ENCODE measurements around the gene P2RY14.

Gene P2RY14

DNA sequence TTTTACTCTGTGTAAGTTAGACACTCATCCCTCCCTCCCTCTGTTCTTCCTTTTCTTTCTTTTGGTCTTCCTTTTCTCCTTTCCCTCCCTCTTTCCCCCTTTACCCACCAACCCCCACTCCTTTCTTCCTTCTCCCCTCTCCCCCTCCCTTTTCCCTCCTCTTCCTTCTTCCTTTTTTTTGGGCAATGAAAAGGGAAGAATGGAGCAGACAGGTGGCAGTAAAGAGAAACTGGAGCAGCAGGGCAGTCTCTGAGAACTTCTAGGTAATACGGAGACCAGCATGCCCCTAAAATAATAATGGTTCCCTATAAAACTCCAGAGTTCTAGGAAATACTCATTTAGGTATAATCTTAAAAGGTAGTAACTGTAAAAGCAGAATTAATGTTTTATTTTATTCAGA, 63.9 kb downstream of the P2RY14 start:
- no peak for DNase-seq (ENCODE audit: low spot score)

DNA sequence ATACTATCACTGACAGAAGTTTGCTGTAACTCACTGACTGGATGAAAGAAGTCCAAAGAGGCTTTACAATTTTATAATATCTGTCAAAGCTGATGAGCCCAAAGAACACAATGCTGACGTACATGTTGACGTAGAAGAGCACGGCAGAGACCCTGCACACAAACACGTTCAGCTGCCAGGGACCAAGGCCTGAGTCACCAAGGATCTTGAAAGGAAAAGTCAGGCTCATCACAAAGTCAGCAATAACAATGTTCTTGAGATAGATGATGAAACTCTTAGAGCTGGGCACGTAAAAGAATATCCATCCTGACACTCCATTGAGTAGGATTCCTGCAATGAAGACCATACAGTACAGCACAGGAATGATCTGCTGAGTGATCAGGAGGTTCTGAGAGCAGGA, 64.5 kb downstream of the P2RY14 start:
- DNase-seq (ENCODE audit: low spot score), result no peak

DNA sequence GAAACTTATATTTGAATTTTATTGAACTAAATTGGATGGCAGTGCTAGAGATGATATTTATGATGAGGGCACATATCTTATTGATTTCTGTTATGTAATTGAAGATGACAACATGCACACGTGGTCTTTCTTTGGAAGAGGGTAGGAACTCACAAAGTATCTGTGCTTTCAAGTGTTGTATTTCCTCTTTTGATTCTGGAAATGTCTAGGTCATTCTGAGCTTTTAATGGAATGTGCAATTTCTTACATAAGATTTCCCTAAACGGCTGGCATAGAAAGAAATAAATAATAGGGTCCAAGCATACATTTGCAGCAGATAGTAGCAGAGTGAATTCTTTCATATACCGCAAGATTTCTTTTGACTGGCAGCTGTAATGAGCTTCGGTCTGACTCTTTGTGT, 65.2 kb downstream of the P2RY14 start:
- no peak for DNase-seq (ENCODE audit: low spot score)

DNA sequence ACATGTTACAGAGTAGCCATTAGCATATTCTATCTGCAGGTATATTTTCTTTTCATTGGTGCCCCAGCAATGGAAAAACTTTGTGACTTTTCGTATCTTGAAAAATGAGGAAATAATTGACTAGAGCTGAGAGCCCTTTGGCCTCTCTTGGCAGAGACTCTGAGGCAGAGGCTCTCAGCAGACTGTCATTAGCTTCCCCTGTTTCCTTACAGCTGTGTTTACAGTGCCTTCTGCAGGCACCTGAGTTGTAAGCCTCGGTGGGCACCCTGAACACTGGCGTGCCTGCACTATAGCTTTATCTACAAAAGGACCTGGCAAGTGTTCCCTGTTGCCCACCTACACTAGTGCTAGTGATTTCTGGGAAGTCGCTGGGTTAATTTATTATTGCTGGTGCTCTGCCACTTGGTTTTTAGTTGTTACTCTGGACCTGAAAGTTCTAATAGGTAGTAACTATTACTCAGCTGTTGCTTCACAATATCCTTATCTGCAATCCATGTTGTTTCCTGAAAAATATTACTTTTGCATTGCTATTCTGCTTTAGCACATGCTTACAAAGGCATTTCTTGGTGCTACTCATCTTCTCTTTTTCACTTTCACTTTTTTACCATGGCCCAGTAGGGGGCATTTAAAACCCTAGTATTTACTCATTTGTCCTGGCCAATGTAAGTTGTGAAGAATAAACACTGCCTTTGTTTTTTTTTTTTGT, 67.5 kb downstream of the P2RY14 start:
- no peak for DNase-seq (ENCODE audit: low spot score)

DNA sequence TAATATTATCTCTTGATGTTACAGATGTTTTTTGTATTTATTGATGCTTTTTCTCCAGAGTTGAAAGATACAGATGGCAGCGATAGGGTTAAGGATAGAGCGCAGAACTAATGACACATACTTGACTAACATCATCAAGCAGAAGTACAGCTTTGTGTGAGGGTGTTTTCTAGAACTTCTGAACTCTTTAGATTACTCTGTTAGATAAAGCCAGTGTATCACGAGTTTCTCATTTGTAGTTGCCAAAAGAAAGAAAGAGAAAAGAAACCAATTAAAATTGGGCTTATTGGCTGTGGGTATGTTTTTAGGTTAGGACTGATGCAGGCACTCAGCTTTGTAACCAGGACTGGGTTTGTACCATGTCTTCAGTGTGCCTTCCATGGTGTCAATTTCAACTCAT, 68.7 kb downstream of the P2RY14 start:
- no peak for DNase-seq (ENCODE audit: low spot score)

DNA sequence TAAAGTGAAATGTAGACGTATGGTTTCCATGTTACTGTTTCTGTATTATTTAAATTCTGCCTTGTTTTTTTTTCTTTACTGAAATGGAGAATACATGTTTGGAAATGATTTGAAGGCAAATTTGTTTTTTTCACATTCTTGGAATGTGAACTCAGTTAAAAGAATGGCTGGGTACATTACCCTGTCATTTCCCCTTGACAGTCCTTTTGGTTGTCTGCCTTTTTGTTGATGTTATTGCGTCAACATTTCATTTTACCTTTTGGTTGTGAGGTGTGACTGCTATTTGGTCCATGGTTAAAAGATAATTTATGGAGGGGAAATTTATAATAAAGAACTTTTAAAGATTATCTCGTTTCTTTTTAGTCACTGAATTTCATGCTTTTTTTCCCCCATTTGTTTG, 72.1 kb downstream of the P2RY14 start:
- no peak for DNase-seq (ENCODE audit: low spot score)

DNA sequence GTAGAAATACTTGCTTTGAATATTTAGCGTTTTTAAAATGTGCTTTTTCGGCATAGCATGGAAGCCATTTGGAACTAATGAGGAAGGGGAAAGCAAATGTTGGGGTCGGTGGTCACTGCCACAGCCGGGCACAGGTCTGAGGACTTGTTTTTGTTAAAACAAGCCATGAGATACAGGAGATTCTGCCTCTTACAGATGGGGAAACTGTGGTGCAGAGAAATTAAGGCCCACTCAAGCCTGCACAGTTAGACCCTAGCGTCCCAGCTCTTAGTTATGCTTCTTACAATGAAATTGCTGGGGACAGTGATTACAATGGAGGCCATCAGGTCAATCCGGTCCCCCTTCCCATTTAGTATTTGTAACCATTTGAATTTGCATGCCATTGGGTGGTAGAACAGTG, 72.9 kb downstream of the P2RY14 start:
- no peak for DNase-seq (ENCODE audit: low spot score)

DNA sequence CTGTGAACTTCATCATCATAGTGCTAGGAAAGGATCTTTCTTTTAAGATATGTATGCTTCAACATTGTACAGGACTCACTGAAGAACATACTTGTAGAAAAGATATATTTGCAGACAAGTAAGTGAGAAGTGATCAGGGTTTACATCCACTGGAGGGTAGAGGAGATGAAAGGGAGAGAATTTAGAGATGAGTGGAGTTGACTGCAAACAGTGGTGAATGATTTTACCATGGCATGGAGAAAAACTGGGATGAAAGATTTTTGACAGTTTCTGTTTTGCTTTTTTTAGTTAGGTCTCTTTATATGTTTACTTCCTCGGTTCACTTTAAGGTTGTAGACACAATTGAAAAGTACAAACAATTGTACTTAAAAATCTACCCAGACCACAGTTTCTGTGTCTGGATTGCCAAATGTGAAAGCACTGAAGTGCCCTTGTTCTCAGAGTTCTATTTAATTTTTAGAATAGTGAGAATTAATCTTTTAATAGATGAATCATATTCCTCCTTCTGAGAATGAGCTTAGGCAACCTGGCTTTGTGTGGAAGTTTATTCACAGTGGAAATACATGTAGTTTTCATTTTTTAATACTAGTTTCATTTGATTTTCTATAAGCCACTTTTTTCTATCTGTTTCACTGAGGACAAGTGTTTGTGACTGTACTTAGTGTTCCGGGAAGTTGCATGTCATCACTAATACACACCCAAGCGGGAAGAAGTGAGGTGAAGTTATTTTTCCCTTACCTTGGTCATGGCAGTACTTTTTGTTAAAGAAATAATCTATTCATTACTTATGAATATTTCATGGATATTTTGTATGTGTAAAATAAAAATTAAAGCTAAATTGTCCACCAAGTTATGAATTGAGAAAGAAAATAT, 73.6 kb downstream of the P2RY14 start:
- DNase-seq (ENCODE audit: low spot score), result no peak

DNA sequence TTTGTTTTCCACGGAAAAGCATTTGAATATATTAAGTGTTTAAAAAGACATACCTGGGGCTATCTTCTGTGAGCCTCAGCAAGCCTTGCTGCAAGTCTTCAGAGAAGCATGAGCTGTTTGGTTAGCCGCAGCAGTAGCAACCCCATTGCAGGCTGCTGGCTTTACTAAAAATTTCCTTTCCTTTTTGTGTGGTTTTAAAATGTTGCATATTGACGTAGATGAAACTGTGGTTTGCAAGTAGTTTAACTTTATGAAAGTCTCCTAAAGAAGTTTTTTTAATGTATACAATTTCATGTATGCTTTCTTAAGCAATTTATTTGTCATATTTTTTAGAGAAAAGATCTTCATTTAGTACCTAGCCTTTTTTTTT, 75.3 kb downstream of the P2RY14 start, which contains the start of gene GPR171:
Gene GPR171 (minus strand): TSS at position 166 of the 370 bp plus-strand sequence. CDS start 3,830 bp downstream, outside the sequence.
- no peak for DNase-seq (ENCODE audit: low spot score)

DNA sequence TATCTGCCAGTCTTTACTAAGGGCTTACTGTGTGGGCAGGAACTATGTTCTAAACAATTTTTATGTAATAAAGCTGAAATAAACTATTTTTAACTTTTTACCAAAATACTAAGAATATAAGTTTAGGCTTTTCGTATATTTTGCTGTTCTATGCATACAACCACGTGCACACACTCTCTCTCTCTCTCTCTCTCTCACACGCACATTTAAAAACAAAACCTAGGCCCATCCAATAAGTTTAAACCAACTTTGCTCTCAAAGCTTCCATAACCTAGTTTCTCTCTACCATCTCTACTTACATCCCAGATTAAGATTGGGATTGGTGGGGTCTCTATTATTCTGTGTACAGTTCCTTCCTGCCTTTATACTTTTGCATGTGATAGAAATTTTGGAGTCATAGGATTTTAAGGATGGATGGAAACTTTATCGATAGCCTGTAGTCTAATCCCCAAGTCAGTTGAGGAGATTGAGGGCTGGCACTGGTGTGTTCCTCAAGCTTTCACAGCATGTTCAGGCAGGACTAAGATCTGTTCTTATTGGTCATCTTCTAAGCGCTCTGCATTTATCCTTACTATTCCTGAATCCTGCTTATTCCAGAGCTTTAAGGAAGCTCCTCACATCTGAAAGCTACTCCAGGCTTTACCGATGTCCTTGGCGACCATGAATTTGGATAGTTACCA, 77.2 kb downstream of the P2RY14 start:
- DNase-seq (ENCODE audit: low spot score), result no peak

DNA sequence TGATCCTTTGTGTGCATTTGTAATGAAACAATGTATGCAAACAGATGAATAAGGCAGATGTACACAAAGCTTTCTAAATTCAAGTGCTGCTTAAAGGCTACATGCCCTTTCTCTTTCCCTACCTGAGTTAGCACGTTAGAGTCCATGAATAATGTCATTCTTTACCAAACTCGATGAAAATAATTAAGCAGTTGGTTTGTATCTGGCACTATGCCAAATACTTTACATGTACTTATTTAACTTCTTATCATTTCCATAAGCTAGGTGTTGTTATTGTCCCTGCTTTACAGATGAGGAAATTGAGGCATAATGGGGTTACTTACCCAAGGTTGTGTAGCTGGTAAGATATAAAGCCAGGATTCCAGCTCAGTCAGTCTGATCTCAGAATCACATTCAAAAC, 77.8 kb downstream of the P2RY14 start:
- DNase-seq (ENCODE audit: low spot score), result no peak

DNA sequence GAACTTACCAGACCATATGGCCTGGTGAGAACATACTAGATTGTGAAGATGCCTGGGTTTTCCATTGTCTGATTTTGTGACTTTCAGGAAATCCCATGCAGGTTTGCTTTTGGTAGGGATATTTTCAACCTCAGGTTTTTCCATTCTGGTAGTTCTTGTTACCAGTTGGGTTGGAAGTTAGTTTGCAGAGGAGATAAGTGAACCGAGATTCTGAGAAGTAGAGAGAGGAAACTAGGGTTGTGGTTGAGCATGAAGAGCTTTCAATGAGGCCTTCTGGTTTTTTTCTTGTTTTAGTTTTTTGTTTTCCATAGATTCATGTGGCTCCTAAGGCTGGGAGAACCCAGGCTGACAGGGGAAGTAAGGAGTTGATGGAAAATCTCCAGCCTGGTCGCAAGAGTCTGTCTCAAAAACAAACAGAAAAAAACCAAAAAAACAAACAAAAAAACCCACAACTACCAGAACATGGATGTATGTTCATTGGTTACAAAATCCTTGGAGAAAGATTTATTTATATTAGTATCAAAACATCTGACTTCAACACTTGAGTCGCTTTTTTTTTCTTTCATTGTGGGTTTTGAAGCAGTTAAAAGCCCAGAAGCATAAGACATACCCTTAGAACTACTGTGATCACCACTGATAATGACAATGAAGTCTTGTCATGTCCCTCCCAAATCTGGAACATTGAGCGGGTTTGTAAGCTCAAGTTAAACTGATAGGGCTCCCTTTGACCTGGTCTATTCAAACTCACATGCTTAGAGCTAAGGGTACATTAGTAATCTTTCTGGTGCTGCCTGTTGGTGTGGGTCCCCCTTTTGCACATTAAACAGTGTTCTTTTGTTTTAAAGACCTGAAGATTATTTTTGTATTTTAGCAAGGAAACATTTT, 78.5 kb downstream of the P2RY14 start:
- no peak for DNase-seq (ENCODE audit: low spot score)

DNA sequence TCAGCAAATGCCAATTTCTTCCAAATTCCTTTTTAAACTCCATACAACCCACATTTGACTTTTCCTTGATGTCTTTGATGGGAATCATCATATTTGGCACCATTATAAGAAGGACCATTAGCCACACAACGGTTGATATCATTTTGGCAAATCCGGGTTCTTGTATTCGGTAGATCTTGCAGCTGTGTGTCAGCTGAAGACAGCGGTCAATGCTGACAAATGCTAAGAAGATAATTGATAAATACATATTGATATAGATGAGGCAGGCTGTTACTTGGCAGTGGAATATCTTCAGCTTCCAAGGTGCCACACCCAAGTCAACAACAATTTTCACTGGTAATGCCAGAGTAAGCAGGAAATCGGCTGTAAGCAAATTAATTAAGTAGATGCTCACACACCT, 79.5 kb downstream of the P2RY14 start:
- DNase-seq (ENCODE audit: low spot score), result no peak

DNA sequence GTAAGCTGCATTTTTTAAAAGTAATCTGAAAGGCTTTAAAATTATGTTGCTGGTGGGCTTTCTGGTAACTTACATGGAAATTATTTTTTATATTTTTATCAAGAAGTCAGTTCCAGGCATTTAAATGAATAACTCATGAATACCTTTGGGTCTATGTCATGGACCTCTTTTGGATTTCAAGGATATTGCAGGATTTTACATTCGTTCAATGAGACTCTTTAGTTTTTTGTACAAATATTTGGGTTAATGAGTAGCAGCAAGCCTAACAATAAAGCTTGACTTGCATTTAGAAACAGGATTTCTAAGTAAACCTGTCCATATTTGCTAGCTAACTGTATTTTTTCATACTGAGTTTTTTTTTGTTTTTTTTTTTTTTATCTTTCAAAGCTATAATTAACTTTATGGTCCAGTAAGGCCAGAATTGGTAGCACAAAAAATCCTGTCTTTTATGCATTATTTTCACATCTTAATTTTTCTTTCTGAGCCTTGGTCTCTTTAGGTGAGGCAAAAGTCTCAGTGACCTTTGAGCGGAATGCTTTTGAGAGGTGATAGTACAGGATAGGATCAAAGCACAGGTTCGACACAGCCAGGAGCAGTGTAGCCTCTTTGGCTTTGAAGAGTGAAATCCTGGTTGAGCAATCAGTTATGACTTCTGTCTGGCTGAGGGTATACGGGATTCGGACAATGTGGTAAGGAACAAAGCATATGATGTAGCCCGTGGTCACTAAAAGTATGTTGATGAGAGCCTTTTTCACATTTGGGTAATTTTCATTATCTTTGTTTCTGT, 80.2 kb downstream of the P2RY14 start:
- DNase-seq (ENCODE audit: low spot score), result no peak

DNA sequence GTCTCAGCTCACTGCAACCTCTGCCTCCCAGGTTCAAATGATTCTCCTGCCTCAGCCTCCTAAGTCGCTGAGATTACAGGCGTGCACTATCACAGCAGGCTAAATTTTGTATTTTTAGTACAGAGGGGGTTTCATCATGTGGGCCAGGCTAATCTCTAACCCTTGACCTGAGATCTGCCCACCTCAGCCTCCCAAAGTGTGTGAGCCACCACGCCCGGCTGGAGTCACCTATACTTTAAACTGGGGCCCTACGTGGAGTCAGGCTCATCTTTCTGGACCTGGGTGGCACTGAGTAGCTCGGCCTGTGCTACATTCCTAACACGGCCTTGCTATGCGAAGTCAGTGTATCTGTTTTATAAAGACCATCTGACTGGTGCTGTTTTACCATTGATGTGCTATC, 81.1 kb downstream of the P2RY14 start:
- DNase-seq (ENCODE audit: low spot score), result no peak

DNA sequence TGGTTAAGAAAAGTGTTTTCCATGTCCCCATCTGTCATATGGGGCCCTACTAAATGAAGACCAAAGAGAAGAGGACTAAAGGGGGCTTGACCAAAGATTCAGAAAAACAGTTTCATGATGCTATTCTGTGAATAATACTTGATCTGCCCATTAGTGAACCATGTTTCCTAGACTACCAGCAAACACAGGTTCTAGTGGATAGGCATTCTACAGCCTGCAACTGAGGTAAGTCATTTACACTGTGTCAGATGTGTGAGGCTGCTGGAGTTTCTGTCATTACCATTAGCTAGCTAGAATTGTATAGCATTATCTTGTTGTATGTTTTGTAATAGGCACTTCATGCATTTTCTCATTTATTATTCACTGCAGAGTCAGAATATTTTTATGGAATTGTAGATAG, 81.9 kb downstream of the P2RY14 start:
- no peak for DNase-seq (ENCODE audit: low spot score)

DNA sequence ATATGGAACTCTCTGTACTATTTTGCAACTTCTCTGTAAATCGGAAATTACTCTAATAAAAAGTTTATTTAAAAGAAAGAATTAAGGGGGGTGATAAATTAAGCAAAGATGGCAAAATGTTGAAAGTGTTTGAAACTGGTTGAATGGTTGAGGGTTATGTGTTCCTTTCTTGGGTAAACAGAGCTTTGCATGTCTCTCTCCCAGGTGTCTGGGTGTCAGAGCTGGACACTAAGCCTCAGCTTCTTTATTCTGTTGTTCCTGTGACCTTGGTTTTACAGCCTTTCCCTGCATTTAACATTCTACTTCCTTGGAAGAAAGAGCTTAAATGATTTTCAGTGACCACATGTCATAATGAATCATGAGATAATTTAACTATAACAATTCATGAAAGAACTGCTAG, 82.5 kb downstream of the P2RY14 start:
- DNase-seq (ENCODE audit: low spot score), result no peak

DNA sequence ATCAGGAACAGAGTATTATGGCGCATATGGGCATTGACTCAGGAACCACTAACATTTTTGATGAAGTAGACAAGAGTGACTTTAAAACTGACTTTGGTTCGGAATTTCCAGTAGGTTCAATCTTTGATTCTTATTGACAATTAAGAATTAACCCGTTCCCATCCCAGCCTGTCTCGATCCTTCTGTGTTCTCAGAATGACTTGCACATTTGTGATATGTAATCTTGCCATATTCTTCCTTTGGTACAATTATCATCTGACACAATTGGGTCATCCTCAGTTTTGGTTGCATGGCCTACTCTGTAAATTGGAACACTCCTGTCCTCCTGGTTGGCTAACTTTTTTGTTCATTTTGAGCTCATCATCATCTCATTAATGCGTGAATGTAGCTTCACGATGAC, 85.8 kb downstream of the P2RY14 start:
- no peak for DNase-seq (ENCODE audit: low spot score)

DNA sequence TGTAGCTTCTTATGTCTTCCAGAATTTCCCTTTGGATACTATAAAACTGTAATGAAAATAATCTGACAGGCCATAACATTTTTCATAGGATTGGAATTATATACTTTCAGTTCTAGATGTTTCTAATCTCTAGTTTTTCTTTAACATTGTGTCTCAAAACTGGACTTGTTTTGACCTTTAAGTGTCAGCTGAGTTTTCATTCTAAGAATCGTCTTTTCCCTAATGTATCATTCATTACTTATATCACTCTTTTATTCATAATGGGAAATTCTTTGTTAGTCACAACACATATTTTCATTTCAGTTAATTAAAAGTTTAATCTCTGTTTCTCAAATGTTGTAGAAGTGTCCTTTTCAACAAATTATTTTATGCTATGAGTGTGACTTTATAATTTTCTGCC, 87.2 kb downstream of the P2RY14 start:
- DNase-seq (ENCODE audit: low spot score), result no peak

DNA sequence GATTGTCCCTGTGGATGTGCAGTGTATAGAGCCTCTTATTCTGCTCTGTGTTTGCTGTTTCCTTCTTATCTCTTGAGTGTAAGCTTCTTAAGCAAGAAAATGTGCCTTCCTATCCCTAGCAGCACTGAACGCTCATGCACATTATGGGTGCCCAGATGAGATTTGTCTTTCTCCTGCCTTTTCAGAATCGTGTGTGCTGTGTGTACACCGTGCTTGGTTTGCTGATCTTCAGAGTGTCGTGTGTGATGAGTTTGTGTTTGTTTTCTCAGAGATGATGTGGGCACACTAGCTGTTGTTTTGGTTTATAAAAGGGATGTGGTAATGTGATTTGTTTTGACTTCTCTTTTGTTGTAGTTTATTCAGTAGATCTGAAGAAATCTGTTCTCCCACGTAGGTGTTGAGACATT, 95.1 kb downstream of the P2RY14 start:
- DNase-seq (ENCODE audit: low spot score), result no peak

All from hepatic stellate cell (primary cell).